Amniotic stem cell (primary cell): ENCODE data around the gene NCAPG.

Source experiments
- DNase-seq: peaks from one replicate; lab custom pipeline; 2025; lab: John Stamatoyannopoulos, UW

Gene NCAPG

GRCh38 chr4:17875402-17876070 lies 64.8 kb downstream of the NCAPG start:
- DNase-seq, result no peak

GRCh38 chr4:17876943-17877342 lies 66.2 kb downstream of the NCAPG start:
- DNase-seq, result no peak

- DNase-seq, result no peak
These were observed 66.9 kb downstream of the NCAPG start for GRCh38 chr4:17877661-17878060.

- DNase-seq, result no peak
These were observed 73.3 kb downstream of the NCAPG start for GRCh38 chr4:17884063-17884462.

GRCh38 chr4:17884511-17884910 lies 73.7 kb downstream of the NCAPG start:
- no peak for DNase-seq

- no peak for DNase-seq
These were observed 78.9 kb downstream of the NCAPG start for GRCh38 chr4:17889692-17890091.

- no peak for DNase-seq
These were observed 83.6 kb downstream of the NCAPG start for GRCh38 chr4:17894421-17894820.
